Activated CD4-positive, alpha-beta T cell treated with anti-CD3 and anti-CD28 coated beads, Interleukin-2, amount 50 U/mL, for 4 hours (primary cell): Measurements from ENCODE around the gene UHRF1.
"Not testable (repeated sequence)": the region's sequence is repeated elsewhere in the genome, so short reads cannot be mapped to it uniquely, and the experiment has no call there.

Experiments
- DNase-seq, 2 experiments: peaks; one replicate each; pipeline ENCODE4 v3.0.0-alpha.2; 2020

UHRF1 gene

DNA sequence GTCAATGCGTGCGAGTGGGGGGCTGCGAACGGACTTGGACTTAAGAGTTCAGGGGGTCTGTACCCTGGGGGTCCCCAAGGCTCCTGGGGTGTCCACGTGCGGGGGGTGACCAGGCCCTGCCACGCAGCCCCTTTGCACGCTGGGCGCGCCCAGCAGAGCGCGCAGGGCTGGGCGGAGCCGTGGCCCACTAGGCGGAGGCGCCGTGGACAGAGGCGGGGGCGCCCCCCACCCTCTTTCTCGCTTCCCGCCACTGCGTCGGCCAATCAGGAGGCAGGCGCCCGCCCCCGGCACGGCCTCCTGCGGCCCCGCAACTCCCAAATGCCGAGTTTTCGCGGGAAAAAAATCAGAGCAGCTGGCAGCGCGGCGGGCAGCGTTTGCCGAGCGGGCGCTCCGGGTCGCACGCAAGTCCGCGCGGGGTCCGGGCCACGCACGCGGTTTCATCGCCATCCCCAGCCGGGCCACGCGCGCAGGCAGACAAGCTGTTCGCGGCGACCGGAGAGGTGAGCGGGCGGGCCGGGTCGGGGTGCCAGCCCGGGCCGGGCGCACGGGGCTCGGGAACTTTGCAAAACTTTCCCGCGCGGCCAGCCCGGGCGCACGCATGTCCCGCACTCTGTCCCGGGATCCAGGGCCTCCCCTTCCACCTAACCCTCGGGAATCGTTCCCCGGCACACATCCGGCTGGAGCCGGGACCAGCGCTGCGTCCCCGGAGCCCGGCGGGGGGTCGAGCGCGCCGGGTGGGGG is at the start of gene UHRF1:
TSS of gene UHRF1 (plus strand) at position 346 of the 741 bp plus-strand sequence. CDS start 1,385 bp downstream, outside the sequence.
- no peak for DNase-seq

DNA sequence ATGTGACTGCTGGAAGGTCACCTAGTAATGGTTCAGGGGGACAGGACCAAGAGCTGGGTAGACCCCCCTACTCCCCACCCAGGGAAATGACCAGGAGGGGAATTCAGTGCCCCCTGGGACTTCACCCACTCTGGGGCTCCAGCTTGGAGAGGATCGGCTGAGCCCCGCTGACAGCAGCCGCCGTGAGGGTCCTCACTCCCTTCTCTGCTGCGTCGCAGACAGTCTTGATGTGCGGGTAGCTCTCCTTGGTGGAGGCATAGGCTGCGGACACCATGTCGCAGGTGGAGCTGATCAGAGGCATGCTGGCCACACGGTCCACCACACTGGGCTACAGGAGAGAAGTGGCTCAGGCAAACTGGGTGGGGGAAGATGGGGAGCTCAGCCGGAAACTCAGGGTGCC is 49.6 kb upstream of the UHRF1 start:
- DNase-seq: no peak

DNA sequence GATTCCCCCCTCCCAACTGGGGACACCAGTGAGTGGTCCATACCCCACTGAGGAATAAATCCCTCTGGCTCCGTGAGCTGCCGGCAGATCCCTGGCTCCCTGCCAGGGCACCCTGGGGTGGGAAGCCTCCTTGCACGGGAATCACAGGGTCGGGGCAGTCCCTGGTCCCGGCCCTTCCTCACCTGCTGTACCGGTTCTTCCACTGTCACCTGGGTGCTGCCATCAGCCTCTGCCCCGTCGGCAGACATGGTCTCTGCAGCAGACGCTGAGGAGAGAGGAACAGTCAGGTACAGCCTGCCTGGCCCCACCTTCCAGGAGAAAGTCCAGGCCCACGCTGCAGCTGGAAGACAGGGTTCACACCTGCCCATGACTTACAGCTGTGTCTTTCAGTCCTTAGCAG is 48.2 kb upstream of the UHRF1 start:
- DNase-seq: no peak

DNA sequence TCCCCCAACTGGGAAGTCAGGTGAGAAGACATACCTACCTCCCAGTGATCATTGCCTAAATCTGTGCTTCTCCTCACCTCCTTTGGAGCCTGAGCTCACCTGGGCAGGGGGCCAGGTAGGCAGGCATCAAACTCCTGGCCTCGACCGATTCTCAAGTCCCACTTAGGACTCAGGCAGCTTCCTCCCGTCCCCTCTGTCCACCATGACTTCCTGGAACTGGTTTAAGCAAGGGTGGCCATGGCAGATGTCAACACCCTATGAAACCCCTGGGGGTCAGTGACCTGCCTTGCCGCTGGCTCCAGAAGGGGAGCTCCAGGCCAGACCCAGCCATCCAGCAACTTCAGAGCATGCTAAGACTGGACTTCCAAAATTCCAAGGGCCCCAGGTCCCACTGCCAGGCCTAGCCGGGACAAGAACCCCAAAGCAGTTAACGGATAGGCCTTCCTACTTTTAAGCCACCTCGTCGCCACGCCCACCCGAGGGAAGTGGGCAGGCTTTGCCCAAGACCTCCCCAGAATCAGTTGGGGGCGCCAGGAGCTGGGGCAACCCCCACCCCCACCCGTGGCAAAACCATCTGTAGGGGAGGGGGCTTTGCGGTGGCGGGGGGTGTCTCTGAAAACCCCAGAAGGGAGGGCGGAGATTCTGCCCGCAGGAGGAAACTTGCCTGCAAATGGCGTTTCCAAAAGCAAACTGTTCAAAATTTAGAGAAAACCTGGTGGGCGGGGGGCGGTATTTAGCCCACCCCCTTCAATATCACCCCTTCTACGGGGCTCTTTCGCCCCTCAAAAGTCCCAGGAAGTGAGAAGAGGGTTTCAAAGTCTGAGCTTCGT is 42.5 kb upstream of the UHRF1 start:
- peak; percentile 35 to 42 for DNase-seq

DNA sequence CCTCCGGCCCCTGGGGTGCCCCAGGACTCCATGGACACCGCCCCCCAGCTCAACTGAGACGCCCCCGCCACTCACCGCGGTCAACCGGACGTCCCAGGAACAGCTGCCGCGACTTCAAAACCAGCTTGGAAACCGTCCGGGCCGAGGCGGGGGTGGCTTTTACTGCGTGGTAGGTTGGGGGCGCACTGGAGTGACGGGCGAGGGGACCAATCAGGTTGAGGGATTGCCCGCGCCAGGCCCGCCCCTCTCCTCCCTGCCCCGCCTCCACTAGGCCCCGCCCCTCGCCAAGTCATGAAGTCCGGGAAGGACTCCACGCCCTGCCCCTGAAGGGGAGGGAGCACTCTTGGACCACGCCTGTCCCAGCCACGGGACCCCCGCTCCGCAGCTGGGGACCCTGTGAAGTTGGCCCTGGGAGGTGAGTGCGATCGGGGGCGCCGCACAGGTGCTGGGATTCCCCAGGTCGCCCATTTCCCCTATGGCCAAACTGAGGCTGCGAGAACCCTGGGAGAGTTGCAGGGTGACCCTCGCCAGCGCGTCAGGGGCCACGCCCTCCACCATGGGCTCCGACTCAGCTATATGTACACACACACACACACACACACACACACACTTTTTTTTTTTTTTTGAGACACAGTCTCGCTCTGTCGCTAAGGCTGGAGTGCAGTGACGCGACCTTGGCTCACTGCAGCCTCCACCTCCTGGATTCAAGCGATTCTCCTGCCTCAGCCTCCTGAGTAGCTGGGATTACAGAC is 41.6 kb upstream of the UHRF1 start, which contains the start of gene PLIN3:
TSS of gene PLIN3 (minus strand) at position 134 of the 752 bp plus-strand sequence. CDS start 6,273 bp downstream, outside the sequence.
- peak; percentile 91 to 92 for DNase-seq

DNA sequence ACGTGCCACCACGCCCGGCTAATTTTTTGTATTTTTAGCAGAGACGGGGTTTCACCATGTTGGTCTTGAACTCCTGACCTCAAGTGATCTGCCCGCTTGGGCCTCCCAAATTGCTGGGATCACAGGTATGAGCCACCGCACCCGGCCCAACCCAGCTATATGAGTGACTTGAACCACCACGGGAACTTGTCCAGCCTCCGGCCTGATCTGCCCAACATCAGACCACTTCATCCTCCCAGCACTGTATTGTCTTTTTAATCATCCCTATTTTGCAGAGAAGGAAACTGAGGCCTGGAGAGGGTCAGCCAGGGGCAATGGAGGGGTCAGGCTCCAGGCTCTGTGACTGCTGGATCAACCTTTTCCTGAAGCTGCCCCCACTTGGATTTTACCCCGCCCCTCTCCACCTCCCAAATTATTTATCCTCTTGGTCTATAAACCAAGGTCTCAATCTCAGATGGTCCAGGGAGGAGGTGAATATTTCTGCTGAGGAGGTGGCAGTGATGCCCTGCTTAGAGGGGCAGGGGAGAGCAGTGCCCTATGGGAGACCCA is 40.9 kb upstream of the UHRF1 start:
- no peak for DNase-seq

DNA sequence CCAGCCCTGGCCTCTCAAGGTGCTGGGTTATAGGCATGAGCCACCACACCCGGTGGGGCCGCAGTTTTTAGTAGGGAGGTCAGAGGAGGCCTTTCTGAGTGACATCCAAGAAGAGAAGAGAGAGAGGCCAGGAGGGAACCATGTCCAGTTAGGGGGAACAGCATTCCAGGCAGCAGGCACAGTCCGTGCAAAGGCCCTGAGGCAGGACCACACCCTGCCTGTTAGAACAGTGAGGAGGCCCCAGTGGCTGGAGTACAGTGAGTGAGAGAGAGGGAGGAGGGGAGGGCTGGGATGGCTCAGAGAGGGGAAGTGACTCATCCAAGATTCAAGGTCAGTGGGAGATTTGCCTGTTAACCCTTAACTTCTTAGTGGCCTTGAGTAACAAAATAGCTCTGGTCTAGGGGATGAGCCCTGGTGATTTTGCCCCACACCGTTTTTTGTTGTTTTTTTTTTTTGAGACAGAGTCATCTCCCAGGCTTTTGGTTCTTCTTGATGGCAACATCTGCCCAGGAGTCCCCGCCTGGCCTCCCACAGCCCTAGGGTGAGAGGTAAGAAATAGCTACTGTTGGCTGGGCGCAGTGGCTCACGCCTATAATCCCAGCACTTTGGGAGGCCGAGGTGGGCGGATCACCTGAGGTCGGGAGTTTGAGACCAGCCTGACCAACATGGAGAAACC is 39.1 kb upstream of the UHRF1 start:
- DNase-seq: no peak

DNA sequence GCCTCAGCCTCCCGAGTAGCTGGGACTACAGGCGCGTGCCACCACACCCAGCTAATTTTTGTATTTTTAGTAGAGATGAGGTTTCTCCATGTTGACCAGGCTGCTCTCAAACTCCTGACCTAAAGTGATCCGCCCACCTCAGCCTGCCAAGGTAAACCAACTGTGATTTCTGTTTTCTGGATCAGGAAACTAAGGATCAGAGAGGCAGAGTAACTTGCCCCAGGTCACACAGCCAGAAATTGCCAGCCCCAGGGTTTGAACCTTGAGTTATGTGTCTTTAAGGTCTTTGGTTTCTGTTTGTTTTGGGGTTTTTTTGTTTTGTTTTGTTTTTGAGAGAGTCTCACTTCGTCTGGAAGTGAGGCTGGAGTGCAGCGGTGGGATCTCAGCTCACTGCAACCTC is 37.6 kb upstream of the UHRF1 start:
- no peak for DNase-seq

DNA sequence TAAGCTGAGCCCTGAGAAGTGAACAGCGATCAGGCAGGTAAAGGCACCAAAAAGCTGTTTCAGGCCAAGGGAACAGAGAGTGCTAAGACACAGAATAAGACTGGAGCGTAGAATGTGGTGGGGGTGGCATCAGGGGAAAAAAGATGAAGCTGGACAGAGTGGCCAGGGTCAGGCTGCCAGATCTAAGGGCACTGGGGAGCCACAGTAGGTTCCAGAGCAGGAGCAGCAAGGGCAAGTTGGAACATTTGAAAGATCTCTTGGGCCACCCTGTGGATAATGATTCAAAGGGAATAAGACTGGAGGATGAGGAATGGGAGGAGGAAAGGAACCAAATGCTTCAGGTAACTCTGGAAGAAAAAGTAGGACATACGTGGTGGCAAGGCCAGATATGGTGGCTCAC is 35.4 kb upstream of the UHRF1 start:
- no peak for DNase-seq

DNA sequence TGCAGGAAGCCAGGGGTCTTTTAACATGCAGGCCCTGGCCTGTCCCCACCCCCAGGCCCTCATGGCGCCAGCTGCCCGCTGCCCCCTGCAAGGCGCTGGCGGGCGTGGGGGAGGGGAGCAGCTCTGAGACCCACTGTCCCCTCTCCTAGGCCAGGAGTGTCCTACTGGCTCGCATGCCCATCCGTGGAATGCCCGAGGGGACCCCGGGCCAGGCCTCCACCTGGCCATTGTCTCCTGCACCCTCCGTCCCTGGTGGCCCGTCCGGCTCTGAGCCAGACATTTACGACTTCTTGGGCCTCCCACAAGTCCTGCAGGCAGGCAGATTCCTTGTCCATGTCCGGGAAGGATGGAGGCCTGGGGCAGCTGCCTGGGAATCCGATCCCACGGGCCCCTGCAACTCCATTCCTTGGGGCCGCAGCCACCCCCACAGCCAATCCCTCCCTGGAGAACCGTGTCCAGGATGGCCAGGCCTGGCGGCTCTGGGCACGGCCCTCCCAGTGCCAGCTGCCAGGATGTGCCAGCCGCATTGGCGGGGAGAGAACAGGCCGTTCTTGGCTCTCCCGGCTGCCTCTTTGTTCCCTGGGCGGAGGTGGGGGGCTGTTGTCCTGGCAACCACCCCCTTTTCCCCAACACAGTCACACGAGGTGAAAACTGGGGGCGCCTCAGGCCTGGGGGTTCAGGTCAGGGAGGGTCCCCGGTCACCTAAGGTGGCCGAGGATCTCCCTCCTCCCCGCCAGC is 31.4 kb upstream of the UHRF1 start:
- DNase-seq: no peak

DNA sequence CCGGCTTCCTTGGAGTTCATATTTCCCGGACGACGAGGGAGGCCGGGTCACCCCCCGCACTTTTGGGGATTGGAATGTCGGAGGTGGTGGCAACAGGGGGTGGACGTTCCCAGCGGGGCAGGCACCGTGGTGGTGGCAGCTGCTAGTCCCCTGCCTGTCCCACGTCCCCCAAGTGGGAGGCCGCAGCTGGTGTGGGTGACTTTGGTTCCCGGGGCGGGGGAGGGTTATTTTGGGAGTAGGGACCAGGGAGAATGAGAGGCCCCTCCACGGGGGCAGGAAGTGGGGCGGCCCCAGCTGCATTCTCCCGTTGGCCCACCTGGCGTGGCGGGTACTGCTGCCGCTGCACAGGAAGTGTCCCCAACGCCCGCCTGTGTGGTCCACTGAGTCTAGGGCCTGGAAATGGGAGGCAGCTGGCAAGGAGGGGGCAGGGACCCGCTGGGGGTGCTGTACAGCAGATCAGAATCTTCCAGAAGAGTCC is 30.8 kb upstream of the UHRF1 start:
- no peak for DNase-seq

DNA sequence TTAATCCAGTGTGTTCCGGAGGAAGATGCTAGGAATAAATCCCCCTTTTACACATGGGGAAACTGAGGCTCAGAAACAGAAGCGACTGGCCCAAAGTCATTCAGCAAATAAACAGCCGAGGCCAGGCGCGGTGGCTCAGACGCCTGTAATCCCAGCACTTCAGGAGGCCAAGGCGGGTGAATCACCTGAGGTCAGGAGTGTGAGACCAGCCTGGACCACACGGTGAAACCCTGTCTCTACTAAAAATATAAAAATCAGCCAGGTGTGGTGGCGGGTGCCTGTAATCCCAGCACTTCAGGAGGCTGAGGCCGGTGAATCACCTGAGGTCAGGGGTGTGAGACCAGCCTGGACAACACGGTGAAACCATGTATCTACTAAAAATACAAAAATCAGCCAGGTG is 30.3 kb upstream of the UHRF1 start:
- DNase-seq: no peak

DNA sequence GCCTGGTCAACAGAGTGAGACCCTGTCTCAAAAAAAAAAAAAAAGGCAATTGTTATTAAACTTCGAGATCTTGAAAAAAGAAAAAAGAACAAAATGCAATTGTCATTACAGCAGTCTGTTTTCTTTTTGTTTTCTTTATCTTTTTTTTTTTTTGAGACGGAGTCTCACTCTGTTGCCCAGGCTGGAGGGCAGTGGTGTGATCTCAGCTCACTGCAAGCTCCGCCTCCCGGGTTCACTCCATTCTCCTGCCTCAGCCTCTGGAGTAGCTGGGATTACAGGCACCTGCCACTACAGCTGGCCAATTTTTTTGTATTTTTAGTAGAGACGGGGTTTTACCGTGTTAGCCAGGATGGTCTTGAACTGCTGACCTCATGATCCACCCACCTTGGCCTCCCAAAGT is 26.4 kb upstream of the UHRF1 start:
- not testable (repeated sequence) for DNase-seq

DNA sequence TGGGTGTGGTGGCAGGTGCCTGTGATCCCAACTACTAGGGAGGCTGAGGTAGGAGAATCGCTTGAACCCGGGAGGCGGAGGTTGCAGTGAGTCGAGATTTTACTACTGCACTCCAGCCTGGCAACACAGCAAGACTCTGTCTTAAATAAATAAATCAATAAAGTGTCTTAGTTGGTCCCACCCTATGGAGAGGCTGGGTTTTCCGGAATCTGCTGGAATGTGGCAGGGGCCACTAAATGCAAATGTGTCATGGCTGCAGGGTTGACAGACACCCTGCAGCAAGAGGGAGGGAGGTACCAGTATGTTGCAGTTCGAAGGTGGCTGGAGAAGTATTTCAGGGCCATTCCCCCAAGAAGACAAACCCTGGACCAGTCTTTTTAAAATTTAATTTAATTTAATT is 24.3 kb upstream of the UHRF1 start:
- DNase-seq: not testable (repeated sequence)

DNA sequence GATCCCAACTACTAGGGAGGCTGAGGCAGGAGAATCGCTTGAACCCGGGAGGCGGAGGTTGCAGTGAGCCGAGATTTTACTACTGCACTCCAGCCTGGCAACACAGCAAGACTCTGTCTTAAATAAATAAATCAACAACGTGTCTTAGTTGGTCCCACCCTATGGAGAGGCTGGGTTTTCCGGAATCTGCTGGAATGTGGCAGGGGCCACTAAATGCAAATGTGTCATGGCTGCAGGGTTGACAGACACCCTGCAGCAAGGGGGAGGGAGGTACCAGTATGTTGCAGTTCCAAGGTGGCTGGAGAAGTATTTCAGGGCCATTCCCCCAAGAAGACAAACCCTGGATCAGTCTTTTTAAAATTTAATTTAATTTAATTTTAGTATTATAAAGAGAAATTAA is 21.5 kb upstream of the UHRF1 start:
- DNase-seq: not testable (repeated sequence)

DNA sequence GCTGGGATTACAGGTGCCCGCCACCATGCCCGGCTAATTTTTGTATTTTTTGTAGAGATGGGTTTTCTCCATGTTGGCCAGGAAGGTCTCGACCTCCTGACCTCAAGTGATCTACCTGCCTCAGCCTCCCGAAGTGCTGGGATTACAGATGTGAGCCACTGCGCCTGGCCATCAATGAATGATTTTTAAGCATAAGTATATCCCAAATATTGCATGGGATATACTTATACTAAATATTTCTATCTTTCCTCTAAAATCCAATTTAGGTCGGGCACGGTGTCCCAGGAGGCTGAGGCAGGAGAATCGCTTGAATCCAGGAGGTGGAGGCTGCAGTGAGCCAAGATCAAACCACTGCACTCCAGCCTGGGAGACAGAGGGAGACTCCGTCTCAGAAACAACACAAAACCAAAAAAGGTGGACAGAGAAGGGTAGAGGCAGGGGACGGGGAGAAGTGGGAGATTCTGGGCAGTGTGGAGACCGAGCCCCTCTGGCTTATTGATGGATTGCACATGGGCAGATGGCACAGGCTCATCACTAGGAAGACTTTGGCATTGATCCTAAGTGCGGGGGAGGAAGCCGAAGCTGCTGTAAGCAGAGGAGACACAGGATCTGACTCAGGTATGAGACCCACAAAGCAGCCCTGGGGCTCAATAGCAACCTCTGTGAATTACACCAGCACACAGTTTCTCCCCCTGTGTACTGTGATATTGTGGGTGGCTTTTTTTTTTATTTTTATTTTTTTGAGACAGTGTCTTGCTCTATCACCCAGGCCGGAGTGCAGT is 20.1 kb upstream of the UHRF1 start:
- no peak for DNase-seq

DNA sequence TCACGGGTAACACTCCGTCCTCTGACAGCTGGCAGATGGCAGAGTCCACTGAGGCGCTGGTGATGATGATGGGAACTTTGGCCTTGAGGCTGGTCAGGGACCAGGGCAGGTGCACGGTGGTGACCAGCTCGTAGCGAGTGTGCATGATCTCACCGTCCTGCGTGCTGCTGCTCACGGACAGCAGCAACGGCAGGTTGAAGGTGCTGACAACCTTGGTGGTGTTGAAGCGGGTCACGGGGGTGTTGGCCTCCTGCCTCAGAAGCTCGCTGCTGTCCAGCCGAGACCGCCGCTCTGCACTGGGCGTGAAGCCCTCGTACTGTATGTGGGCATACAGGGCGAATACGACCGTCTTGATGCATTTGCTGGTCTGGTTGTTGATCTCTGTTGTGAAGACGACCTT is 18.2 kb upstream of the UHRF1 start:
- DNase-seq: no peak

DNA sequence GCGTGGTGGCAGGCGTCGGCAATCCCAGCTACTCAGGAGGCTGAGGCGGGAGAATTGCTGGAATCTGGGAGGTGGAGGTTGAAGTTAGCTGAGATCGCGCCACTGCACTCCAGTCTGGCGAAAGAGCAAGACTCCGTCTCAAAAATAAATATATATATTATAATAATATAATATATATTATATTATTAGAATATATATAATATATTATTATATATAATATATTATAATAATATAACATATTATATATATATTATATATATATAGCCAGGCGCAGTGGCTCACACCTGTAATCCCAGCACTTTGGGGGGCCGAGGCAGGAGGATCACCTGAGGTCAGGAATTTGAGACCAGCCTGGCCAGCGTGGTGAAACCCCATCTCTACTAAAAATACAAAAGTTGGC is 16.3 kb upstream of the UHRF1 start:
- not testable (repeated sequence) for DNase-seq

DNA sequence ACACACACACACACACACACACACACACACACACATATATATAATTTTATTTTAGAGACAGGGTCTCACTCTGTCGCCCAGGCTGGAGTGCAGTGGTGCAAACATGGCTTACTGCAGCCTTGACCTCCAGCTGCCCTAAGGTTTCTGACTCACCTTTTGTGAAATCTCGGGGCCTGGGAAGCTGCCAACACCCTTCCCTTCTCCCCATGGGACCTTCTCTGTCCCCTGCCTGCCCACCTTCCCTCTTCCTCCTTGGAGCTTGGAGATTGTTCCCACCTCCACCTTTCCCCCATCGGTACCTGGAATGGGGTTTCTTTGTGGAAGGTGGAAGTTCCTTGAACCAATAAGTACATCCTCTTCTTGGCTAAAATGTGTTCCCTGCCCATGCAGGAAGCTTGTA is 12.9 kb upstream of the UHRF1 start:
- no peak for DNase-seq

DNA sequence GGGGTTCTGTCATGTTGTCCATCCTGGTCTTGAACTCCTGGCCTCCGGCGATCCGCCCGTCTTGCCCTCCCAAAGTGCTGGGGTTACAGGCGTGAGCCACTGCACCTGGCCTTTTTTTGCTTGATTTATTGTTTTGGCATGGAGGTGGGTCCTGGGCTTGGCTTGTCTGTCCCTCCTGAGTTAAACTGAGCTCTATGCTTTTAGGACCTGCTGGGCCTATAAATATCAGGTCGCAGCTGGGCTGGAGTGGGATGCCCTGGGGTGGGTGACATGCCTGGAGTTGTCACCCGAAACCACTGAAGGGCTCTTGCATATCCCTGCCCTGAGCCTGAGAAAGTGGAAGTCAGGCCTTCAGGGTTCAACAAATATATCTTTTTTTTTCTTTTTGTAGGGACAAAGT is 12.2 kb upstream of the UHRF1 start:
- DNase-seq: no peak

DNA sequence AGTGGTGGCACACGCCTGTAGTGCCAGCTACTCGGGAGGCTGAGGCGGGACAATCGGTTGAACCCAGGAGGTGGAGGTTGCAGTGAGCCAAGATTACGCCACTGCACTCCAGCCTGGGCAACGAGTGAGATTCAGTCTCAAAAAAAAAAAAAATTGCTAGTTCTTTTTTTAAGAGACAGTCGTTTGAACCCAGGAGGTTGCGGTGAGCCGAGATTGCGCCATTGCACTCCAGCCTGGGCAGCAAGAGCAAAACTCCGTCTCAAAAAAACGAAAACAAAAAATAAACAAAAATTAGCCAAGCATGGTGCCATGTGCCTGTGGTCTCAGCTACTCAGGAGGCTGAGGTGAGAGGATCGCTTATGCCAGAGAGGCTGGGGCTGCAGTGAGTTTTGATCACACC is 8.4 kb upstream of the UHRF1 start:
- DNase-seq: not testable (repeated sequence)
